ENCODE measurements around the gene MESP2.
"Not testable (repeated sequence)": the region's sequence is repeated elsewhere in the genome, so short reads cannot be mapped to it uniquely, and the experiment has no call there.

MESP2 gene

GRCh38 chr15:89781055-89781454, 4.9 kb downstream of the MESP2 start:
- peak; percentile 78 to 88 (median 84) for DNase-seq

GRCh38 chr15:89781891-89782618, 5.9 kb downstream of the MESP2 start:
- DNase-seq: peak; percentile 68 to 87 (median 82)

GRCh38 chr15:89782619-89782950, 6.5 kb downstream of the MESP2 start:
- DNase-seq: not testable (repeated sequence)

- DNase-seq: no peak
Observed at GRCh38 chr15:89783111-89783860, 7.2 kb downstream of the MESP2 start.

- DNase-seq: no peak
Observed at GRCh38 chr15:89783861-89784685, 7.9 kb downstream of the MESP2 start.

GRCh38 chr15:89784686-89784960, 8.5 kb downstream of the MESP2 start:
- DNase-seq: no peak

GRCh38 chr15:89785064-89785773, 9.1 kb downstream of the MESP2 start:
- DNase-seq: no peak

- no peak for DNase-seq
Observed at GRCh38 chr15:89785774-89786140, 9.6 kb downstream of the MESP2 start.

GRCh38 chr15:89787944-89788343, 11.8 kb downstream of the MESP2 start:
- no peak for DNase-seq

- DNase-seq: not testable (repeated sequence)
Observed at GRCh38 chr15:89788585-89788984, 12.5 kb downstream of the MESP2 start.

GRCh38 chr15:89790206-89790605, 14.1 kb downstream of the MESP2 start:
- no peak for DNase-seq

- no peak for DNase-seq
Observed at GRCh38 chr15:89790661-89791060, 14.5 kb downstream of the MESP2 start.

GRCh38 chr15:89792106-89792805, 16.1 kb downstream of the MESP2 start:
- peak in 1 of 4 experiments; percentile 1 for DNase-seq

- DNase-seq: no peak
Observed at GRCh38 chr15:89794627-89795241, 18.6 kb downstream of the MESP2 start.

GRCh38 chr15:89795996-89796395, 19.9 kb downstream of the MESP2 start:
- DNase-seq: no peak

- DNase-seq: no peak
Observed at GRCh38 chr15:89797678-89798201, 21.6 kb downstream of the MESP2 start.

- DNase-seq: no peak
Observed at GRCh38 chr15:89799011-89799911, 23.1 kb downstream of the MESP2 start.

- no peak for DNase-seq
Observed at GRCh38 chr15:89799918-89800498, 23.9 kb downstream of the MESP2 start.

GRCh38 chr15:89801471-89802195, 25.5 kb downstream of the MESP2 start:
- no peak for DNase-seq
